ENCODE results near the gene DOK1.

Gene DOK1

GRCh38 chr2:74553892-74554819, at the start of gene DOK1, which contains the start of gene LOXL3:
Gene DOK1 (plus strand): TSS chr2:74554720. CDS start chr2:74554755, 35 bp downstream.
Gene LOXL3 (minus strand): TSS chr2:74553942. CDS start chr2:74552634, 1,308 bp downstream.
- peak; percentile 83 for DNase-seq (ENCODE audit: low spot score)

DNA sequence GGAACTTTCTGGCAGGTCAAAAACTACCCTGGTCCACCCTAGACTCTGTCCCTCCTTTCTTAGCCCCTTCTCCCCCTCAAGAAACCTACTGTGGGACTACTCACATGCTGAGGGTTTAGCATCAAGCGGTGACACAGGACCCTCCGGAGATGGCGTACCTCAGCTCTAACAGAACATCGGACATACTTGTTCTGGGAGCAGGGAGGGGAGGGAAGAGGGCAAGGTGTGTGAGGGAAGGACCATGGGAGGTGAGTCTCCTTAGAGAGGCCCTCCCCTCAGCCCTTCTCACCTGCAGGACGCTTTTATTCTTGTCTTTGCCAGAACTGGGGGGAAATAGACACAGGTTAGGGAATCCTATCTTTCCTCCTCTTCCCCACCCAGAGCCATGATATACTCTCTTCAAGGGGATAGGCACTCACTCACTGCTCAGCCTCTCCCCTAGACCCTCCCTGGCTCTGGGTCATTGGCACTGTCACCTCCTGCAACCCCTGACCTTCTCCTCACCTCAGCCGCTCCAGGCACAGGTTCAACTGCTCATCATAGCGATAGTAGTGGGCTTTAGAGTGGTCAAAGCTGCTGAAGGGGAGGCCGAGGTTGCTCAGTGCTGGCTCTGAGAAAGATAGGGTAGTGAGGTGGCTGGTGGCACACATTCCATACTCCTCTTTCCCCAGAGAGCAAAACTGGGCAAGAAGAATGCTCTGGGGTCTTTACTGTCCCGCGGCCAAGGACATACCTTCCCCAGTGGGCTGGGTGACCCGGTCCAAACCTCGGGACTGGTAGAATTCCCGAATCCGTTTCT, 48.9 kb upstream of the DOK1 start:
- DNase-seq (ENCODE audit: low spot score) = no peak

- peak; percentile 94 for DNase-seq (ENCODE audit: low spot score)
These were observed 47.2 kb upstream of the DOK1 start, which contains the start of gene PCGF1 for GRCh38 chr2:74507145-74507925. Gene PCGF1 (minus strand): TSS chr2:74507695. CDS start chr2:74507668, 27 bp downstream.

GRCh38 chr2:74507926-74508520, 46.5 kb upstream of the DOK1 start:
- peak; percentile 79 for DNase-seq (ENCODE audit: low spot score)

DNA sequence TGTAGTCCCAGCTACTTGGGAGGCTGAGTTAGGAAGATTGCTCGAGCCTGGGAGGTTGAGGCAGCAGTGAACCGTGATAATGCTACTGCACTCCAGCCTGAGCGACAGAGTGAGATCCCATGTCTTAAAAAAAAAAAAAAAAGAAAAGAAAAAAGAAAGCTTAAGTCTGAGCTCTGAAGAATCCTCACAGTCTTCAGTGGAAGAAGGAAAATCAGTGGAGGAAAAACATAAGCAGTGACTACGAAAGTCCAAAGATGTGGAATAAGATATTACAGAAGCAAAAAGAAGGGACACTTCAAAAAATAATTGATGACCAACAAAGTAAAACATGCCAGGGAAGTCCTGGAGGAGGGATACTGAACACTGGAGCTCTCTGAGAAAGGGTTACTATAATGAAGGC, 44.2 kb upstream of the DOK1 start:
- DNase-seq (ENCODE audit: low spot score) = no peak

DNA sequence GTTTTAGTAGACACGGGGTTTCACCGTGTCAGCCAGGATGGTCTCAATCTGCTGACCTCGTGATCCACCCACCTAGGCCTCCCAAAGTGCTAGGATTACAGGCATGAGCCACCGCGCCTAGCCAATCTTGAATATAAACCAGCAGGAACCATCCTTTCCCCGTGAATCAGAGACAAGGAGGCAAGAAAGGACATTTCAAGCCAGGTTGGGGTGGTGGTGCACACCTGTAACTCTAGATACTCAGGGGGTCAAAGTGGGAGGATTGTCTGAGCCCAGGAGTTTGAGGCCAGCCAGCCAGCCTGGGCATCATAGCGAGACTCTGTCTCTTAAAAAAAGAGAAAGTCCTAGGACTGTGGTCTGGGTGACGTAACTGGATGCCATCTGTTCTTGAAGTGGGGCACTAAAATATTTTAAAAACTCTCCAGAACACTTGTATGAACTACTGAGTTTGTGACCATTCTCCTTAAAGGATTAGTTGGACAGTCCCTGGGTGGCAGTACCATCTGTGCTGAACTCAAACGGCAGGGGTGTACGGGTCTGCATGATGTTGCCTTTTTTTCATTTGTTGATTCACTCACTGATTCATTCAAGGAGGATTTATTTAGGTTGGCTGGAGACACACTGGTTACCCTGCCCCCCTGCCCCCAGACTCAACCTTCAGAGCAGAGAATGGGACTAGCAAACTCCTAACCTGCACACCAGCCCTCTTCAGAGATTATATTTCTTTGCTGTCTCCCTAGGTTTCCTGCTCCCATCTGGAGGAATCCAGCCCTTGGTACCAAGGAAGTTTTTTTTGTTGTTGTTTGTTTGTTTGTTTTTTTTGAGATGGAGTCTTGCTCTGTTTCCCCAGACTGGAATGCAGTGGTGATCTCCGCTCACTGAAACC, 43.2 kb upstream of the DOK1 start:
- DNase-seq (ENCODE audit: low spot score) = no peak

GRCh38 chr2:74512744-74513604, 41.5 kb upstream of the DOK1 start:
- peak; percentile 85 for DNase-seq (ENCODE audit: low spot score)

DNA sequence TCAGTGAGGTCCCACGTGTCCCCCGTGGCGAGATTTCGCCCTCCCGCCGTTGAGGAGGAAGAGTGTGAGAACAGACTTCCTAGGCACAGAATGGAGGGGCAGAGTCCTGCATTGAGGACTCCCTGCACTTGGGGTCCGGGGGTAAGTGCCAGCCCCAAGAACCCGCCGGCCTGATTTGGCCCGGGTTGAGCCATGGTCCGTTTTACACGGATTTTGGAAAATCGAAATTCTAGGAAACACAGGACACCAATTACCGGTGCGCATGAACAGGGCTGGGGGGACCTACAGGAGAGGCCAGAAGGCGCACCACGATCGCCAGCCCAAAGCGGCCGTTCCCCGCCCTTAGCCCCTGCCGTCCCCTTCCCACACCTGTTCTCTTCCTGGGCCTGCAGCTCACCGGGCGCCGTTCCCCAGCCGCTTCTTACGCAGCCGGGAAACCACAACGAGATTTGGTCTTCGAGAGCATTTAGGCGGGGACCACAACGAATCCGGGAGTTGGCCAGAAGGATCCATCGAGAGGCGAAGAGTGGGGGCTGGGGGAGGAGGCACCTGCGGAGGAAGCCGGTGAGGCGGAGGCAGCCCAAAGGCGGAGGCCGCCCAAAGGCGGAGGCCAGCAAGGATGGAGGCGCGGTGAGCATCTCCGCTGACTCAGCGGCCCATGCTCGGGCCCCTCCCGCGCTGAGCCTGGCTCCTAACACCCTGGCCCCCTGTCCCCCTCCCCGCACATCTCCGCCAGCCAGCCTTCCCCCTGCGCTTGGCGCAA, 40.7 kb upstream of the DOK1 start:
- DNase-seq (ENCODE audit: low spot score) = no peak

DNA sequence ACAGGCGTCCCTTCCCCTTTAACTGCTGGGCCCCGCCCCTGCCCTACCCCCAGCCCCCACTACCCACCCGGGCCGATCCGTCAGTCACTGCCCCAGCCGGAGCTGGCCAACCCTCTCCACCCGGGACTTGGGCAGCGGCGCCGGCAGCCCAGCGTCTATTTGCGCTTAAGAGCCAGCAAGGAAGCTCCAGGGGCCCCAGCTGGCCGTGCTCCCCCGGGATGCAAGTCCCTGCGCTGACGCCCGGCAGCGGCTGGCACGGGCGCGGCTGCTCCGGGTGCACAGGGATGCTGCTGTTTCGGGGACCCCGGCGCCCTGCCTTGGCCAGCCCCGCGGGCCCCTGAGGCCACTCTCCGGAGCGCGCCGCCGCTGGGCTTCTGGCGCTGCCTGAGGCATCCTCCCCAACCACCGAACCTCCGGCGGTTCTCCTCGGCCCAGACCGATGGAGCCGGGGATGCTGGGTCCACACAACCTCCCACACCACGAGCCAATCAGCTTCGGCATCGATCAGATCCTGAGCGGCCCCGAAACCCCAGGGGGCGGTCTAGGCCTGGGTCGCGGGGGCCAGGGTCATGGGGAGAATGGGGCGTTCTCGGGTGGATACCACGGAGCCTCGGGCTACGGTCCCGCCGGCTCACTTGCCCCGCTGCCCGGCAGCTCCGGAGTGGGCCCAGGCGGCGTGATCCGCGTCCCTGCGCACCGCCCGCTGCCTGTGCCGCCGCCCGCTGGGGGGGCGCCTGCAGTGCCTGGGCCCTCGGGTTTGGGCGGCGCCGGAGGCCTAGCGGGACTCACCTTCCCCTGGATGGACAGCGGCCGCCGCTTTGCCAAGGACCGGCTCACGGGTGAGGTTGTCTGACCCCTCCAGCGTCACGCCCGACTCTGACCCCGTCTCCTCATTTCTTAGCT, 39.9 kb upstream of the DOK1 start, which contains the start of gene TLX2:
Gene TLX2 (plus strand): TSS at position 83 of the 903 bp plus-strand sequence. CDS start 357 bp downstream, at position 440.
- peak; percentile 87 for DNase-seq (ENCODE audit: low spot score)

GRCh38 chr2:74515271-74515980, 39.1 kb upstream of the DOK1 start:
- peak; percentile 38 for DNase-seq (ENCODE audit: low spot score)

DNA sequence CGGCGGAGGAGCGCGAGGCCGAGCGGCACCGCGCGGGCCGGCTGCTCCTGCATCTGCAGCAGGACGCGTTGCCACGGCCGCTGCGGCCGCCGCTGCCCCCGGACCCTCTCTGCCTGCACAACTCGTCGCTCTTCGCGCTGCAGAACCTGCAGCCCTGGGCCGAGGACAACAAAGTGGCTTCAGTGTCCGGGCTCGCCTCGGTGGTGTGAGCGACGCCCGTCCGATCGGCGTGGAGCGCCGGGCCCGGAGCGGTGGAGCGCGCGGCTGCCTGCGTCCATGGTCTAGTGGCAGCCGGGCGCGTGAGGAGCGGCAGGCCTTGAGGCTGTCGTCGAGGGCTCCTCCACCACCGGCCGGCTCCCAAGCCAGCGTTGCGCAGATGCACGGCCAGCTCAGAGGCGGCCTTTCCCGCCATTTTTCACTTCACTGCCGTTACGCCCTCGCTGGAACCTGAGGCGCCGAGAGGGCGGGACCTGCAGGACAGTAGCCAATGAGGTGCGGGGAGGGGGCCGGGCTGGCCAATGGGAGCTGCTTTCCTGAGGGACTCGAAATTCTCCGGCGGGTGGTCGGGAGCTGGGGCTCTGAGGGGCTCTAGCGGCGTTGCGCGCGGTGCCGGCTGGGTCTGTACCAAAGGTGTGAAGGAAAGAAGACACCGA, 38.4 kb upstream of the DOK1 start:
- peak; percentile 83 for DNase-seq (ENCODE audit: low spot score)

DNA sequence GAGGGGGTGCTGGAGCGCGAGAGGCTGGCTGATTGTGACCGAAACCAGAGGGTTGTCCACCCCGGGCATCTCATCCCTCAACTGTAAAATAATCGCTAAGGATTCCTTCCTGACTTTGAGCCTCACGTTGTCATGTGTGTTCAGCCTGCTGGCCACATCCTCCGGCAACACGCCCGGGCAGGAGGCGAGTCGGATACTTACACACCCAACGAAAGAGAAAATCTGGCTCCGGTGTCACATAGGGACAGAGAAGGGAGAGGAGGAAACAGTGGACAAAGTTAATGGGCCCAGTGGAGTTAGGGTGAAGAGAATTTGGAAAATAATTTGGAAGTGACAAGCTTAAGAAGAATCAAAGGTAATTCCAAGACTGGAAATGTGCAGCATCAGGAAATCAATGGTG, 37.9 kb upstream of the DOK1 start:
- no peak for DNase-seq (ENCODE audit: low spot score)

DNA sequence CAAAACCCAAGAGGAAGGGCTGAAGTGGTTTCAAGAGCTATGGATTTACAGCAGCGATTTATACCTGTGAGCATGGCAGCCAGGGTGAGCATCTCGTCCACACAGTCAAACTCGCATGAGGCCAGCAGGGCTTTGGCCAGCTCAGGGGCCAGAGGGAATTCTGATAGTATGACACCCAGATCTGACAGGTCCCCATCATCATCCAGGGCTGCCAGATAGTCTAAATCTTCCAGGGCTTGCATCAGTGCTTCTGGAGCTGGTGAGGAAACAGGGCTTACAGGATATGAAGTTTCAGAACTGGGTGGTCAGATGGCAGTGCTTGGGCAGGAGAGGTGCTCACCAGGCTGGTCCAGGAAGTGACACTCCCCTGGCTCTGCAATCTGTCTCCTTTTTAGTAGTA, 32.0 kb upstream of the DOK1 start:
- DNase-seq (ENCODE audit: low spot score) = no peak

- DNase-seq (ENCODE audit: low spot score) = no peak
These were observed 30.5 kb upstream of the DOK1 start for GRCh38 chr2:74524005-74524404.

DNA sequence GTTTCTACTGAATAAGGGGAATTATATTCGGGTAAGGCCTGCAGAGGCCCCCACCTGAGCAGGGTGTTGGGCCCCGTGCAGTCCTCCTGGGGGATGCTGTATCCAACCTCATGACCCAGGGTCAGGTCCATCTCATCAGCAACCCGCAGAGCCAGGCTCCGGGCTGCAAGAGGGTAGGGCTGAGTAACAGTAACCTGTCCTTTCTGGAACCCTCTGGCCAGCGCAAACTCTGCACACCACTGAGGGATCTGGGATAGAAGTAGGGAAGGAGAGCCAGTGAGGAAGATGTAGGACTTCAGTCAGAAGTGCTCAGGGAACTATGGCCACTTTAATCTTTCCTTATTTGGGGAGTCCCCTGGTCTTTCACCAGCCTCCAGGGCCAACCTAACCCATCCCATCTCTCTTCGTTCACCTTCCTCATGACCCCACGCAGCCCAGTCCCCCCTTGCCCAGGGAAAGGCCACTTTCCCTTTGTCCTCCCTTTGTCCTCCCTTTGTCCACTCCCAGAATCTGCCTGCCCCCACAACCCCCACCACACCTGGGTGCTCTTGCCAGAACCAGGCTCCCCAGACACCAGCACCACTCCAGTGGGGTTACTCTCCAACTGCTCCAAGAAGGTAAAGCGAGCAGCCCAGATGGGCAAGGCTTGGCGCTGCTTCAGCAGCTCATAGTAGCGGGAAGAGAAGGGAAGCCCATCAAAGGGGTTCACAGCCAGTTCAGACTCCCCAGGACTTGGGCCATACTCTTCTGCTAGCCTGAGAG, 29.4 kb upstream of the DOK1 start:
- DNase-seq (ENCODE audit: low spot score) = no peak
